ENCODE results near the gene NT5C1B.

Gene NT5C1B

DNA sequence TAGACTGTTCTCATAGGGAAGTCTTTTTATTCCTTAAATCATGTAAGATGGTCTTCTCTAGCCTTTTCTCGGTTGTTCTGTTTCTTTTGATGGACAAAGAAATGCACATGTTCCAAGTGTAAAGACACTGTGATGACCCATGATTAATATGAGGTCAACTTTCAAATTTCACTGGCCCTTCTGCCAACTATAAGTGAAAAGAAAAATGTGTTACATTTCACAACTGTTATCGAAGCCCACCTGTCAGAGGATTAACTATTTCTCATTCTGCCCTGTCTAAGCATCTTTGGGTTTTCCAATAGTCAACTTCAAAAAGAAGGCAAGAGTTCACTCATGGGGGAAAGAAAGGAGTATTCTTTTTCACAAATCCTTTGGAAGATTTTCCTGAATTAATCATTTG, 32.2 kb downstream of the NT5C1B start:
- Histone ChIP-seq H3K36me3 (peaks cover 24% of the 10 kb centered on the region), H3K4me1 (0 out of 2 replicates have a peak, but pooled peaks cover 2% of the 10 kb centered on the region), H3K27me3 (no peaks in the 10 kb centered on the region), H3K4me3 (ENCODE audit: low read depth, low read length) (no peak overlapping the region), H3K9me3 (no peaks in the 10 kb centered on the region)
- TF ChIP-seq, protein P1, sequence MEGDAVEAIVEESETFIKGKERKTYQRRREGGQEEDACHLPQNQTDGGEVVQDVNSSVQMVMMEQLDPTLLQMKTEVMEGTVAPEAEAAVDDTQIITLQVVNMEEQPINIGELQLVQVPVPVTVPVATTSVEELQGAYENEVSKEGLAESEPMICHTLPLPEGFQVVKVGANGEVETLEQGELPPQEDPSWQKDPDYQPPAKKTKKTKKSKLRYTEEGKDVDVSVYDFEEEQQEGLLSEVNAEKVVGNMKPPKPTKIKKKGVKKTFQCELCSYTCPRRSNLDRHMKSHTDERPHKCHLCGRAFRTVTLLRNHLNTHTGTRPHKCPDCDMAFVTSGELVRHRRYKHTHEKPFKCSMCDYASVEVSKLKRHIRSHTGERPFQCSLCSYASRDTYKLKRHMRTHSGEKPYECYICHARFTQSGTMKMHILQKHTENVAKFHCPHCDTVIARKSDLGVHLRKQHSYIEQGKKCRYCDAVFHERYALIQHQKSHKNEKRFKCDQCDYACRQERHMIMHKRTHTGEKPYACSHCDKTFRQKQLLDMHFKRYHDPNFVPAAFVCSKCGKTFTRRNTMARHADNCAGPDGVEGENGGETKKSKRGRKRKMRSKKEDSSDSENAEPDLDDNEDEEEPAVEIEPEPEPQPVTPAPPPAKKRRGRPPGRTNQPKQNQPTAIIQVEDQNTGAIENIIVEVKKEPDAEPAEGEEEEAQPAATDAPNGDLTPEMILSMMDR (IDR thresholded peaks at IDR 0.05; ENCODE audit: low read depth, low read length) = no peak
- DNase-seq = no peak

DNA sequence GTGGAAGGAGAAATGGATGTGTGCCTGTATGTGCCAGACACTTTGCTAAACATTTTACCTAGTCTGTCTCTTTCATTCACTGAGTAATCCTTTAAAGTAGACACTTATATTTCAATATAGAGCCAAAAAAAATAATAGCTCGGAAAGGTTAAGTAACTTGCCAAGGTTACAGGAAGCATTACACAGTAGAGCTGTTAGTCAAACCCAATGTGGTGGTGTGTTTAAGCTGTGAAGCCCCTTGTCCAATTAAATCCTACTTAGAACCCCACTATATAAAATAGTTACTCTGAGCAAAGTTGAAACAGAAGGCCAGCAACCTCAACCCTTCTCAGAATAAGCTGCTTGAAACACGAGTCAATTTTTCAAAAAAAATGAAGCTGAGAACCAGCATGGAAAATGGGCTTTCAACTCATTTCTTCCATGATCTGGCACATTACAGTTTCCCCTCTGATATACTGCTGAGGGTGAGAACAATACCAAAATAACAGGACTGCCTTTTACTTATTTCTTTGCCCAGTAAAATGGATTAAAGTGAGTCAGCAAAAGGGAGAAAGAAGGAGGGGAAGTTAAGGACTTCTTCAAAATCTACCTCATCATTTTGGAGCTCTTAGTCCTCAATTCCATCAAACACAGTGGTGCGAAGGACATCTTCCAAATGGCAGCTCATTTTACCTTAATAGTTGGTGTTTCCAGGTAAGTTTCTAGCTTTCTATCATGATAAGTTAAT, 36.9 kb downstream of the NT5C1B start:
- H3K27me3 ChIP-seq = no peaks in the 10 kb centered on the region
- H3K4me3 ChIP-seq (ENCODE audit: low read depth, low read length) = no peak overlapping the region
- TF ChIP-seq, protein P1 (IDR thresholded peaks at IDR 0.05; ENCODE audit: low read depth, low read length) = no peak
- no peaks in the 10 kb centered on the region; the same call in 1 of the 2 replicates for H3K4me1 ChIP-seq
- H3K9me3 ChIP-seq = no peaks in the 10 kb centered on the region
- H3K36me3 ChIP-seq = peaks cover 28% of the 10 kb centered on the region
- DNase-seq = no peak

DNA sequence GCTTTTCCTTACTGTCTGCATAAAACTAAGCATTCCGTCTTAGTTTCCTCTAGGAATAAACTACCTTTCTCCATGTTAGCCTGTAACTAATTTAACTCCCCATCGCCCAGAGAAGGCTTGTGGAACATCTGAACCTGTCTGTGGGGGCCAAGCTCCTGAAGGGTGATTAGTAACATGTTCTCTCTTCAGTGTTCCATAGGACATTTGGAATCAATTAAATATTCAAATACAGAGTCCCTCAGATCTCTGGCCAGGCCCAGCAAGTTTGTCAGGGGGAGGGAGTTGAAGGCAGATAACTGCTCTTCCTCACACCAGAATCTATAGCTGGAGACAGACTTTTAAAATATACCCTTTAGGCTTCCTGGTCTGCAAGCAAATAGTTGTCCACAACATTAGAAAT, 37.7 kb downstream of the NT5C1B start:
- TF ChIP-seq, protein P1 (IDR thresholded peaks at IDR 0.05; ENCODE audit: low read depth, low read length) = no peak
- no peak for DNase-seq
- H3K9me3 ChIP-seq = no peaks in the 10 kb centered on the region
- H3K4me1 ChIP-seq = no peaks in the 10 kb centered on the region; the same call in 1 of the 2 replicates
- H3K36me3 ChIP-seq = peaks cover 28% of the 10 kb centered on the region
- H3K4me3 ChIP-seq (ENCODE audit: low read depth, low read length) = no peak overlapping the region
- H3K27me3 ChIP-seq = no peaks in the 10 kb centered on the region

DNA sequence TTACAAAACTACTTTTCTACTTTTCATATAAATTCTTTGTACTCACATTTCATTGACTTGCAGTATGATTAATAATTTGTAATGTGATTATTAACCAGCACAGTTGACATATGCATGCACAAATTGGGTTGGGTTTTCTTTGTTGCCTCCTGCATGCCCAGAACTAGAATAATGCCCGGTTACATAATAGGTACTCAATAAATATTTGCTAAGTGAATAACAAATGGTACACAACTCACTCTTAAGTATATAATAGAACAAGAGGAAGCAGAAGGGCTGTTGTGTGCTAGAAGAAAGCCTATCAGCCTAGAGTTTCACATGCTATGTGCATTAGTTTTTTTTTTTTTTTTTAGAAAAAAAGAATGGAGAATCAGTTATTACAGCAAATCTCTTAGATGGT, 38.2 kb downstream of the NT5C1B start:
- Histone ChIP-seq H3K36me3 (peaks cover 28% of the 10 kb centered on the region), H3K9me3 (no peaks in the 10 kb centered on the region), H3K4me1 (no peaks in the 10 kb centered on the region; the same call in 1 of the 2 replicates), H3K27me3 (no peaks in the 10 kb centered on the region), H3K4me3 (ENCODE audit: low read depth, low read length) (no peak overlapping the region)
- TF ChIP-seq, protein P1 (IDR thresholded peaks at IDR 0.05; ENCODE audit: low read depth, low read length) = no peak
- DNase-seq = no peak

DNA sequence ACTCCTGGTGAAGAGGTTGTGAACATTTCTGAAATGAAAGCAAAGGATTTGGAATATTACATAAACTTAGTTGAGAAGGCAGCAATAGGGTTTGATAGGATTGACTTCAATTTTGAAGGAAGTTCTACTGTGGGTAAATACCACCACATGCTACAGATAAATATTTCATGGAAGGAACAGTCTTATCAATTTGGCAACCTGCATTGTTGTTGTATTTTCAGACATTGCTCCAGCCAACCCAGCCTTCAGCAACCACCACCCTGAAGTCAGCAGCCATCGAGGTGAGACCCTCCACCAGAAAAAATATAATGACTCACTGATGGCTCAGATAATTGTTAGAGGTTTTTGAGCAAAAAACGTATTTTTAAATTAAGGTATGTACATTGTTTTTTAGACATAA, 38.9 kb downstream of the NT5C1B start:
- DNase-seq = no peak
- H3K4me1 ChIP-seq = no peaks in the 10 kb centered on the region; the same call in 1 of the 2 replicates
- no peak overlapping the region for H3K4me3 ChIP-seq (ENCODE audit: low read depth, low read length)
- H3K9me3 ChIP-seq = no peaks in the 10 kb centered on the region
- TF ChIP-seq, protein P1 (IDR thresholded peaks at IDR 0.05; ENCODE audit: low read depth, low read length) = no peak
- H3K27me3 ChIP-seq = no peaks in the 10 kb centered on the region
- H3K36me3 ChIP-seq = peaks cover 21% of the 10 kb centered on the region

DNA sequence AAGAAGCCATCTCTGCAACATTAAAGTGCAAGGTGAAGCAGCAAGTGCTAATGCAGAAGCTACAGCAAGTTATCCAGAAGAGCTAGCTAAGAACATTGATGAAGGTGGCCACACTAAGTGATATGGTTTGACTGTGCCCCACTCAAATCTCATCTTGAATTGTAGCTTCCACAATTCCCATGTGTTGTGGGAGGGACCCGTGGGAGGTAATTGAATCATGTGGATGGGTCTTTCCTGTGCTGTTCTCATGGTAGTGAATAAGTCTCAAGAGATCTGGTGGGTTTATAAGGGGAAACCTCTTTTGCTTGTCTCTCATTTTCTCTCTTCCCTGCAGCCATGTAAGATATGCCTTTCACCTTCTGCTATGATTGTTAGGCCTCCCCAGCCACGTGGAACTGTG, 40.3 kb downstream of the NT5C1B start:
- H3K4me3 ChIP-seq (ENCODE audit: low read depth, low read length) = no peak overlapping the region
- no peaks in the 10 kb centered on the region; the same call in 1 of the 2 replicates for H3K4me1 ChIP-seq
- TF ChIP-seq, protein P1 (IDR thresholded peaks at IDR 0.05; ENCODE audit: low read depth, low read length) = no peak
- no peaks in the 10 kb centered on the region for H3K27me3 ChIP-seq
- peaks cover 15% of the 10 kb centered on the region for H3K36me3 ChIP-seq
- no peak for DNase-seq
- no peaks in the 10 kb centered on the region for H3K9me3 ChIP-seq

All from BE2C (cell line).